GM12878 (cell line): ENCODE results near the gene SYF2. TPM values are rescaled to one million over a fixed set of nuclear protein-coding genes. Genes with fewer than 3 reads are reported as not detected.

ENCODE experiments used
- ATAC-seq: fragments of 200-7000 bp; cut with Tn5 transposase; 3 replicates; pipeline ENCODE4 v1.9.1; 2020; ENCODE audit warnings: mild to moderate bottlenecking, moderate library complexity
- BruUV-seq: library from RNA; stranded (reverse); fragments of 400-500 nt; replicated peaks from 2 replicates; lab custom pipeline; 2021; lab: Mats Ljungman, UMichigan
- CTCF ChIA-PET: fragments of 300-600 bp; sonication (Branson Sonifier 250); formaldehyde crosslinking; extraction: SDS; loops from one replicate; lab custom pipeline; 2021; ENCODE audit warnings: inconsistent platforms; lab: Yijun Ruan, JAX
- POLR2A ChIA-PET: fragments of 350-600 bp; formaldehyde crosslinking; extraction: SDS; loops from one replicate; lab custom pipeline; 2021; ENCODE audit warnings: inconsistent platforms; lab: Charles Lee
- RAD21 ChIA-PET: fragments of 300-600 bp; sonication (Branson Sonifier 250); formaldehyde crosslinking; loops from one replicate; lab custom pipeline; 2023; ENCODE audit warnings: antibody characterized with exemption; ENCODE audit not compliant: unreplicated experiment; lab: Charles Lee
- SMC1A ChIA-PET: fragments of 300-600 bp; sonication (Branson Sonifier 250); formaldehyde crosslinking; loops from one replicate; lab custom pipeline; 2023; ENCODE audit not compliant: unreplicated experiment, uncharacterized antibody; lab: Charles Lee
- DNase-seq: peaks from one replicate; pipeline ENCODE4 v3.0.0-alpha.2; 2011; ENCODE audit warnings: low read depth, low spot score
- FAIRE-seq: peaks from 3 replicates; lab custom pipeline; 2011; peaks lifted over from hg19 to GRCh38; lab: Jason Lieb, UNC
- H2AFZ ChIP-seq: 2 replicates; pipeline ENCODE4 v1.6.0; 2011; ENCODE audit warnings: low read depth, low read length, control low read depth; ENCODE audit not compliant: control insufficient read depth
- H3K27ac ChIP-seq: 2 replicates; pipeline ENCODE4 v1.5.1; 2011; ENCODE audit warnings: control low read depth; ENCODE audit not compliant: control insufficient read depth, insufficient read depth
- H3K27me3 ChIP-seq, 2 experiments: replicated peaks in 1 of 2; 2 replicates each; pipeline versions ENCODE4 v1.6.0 to v1.6.1; 2011; ENCODE audit warnings: low read length in 1 of 2; ENCODE audit not compliant: control insufficient read depth in 2 of 2, insufficient read depth in 2 of 2
- H3K36me3 ChIP-seq, 2 experiments: 2 replicates each; pipeline ENCODE4 v1.5.1; 2011; ENCODE audit warnings: low read length in 1 of 2; ENCODE audit not compliant: control insufficient read depth in 2 of 2, insufficient read depth in 2 of 2
- H3K4me1 ChIP-seq: 2 replicates; pipeline ENCODE4 v1.6.1; 2011; ENCODE audit warnings: mild to moderate bottlenecking, low read length, moderate library complexity, mixed read lengths; ENCODE audit not compliant: control insufficient read depth, insufficient read depth
- H3K4me2 ChIP-seq: 2 replicates; pipeline ENCODE4 v1.6.0; 2011; ENCODE audit warnings: control low read depth; ENCODE audit not compliant: control insufficient read depth, insufficient read depth
- H3K4me3 ChIP-seq: fragments of 200-600 bp; sonication (generic); 2 replicates; pipeline ENCODE4 v1.5.1; 2016
- H3K79me2 ChIP-seq: 2 replicates; pipeline ENCODE4 v1.6.0; 2011; ENCODE audit warnings: low read length; ENCODE audit not compliant: control insufficient read depth, insufficient read depth
- H3K9ac ChIP-seq: 2 replicates; pipeline ENCODE4 v1.8.0; 2011; ENCODE audit warnings: low read length, control low read depth, mixed read lengths; ENCODE audit not compliant: control insufficient read depth, insufficient read depth
- H3K9me3 ChIP-seq: replicated peaks from 3 replicates; pipeline ENCODE4 v1.5.1; 2011; ENCODE audit warnings: mild to moderate bottlenecking, low read length; ENCODE audit not compliant: control insufficient read depth, insufficient read depth
- H4K20me1 ChIP-seq: 2 replicates; pipeline ENCODE4 v1.6.0; 2011; ENCODE audit not compliant: control insufficient read depth, insufficient read depth
- CBX5 ChIP-seq: sonication (generic); IDR thresholded peaks from 2 replicates; pipeline ENCODE4 v1.6.1; 2016; ENCODE audit warnings: low read depth, moderate library complexity, mild to moderate bottlenecking, inconsistent platforms
- HDAC2 ChIP-seq: fragments of 200-600 bp; sonication (generic); IDR thresholded peaks from 2 replicates; pipeline ENCODE4 v1.6.1; 2017
- WGBS: methylation state at CpG from one replicate; pipeline ENCODE4 v1.1.6; 2016; ENCODE audit warnings: low lambda C conversion rate; ENCODE audit not compliant: insufficient replicate concordance, insufficient coverage; ENCODE audit errors: missing lambda C conversion rate; 5-methylcytosine and 5-hydroxymethylcytosine counted together
- in situ Hi-C: fragments of 300-500 bp; cut with MboI; formaldehyde crosslinking; loops from 9 replicates; pipeline ENCODE4 v1.14.3; 2018; ENCODE audit warnings: mixed read lengths
- intact Hi-C: fragments of 100-400 bp; cut with micrococcal nuclease; formaldehyde crosslinking; loops from one replicate; pipeline ENCODE4 v1.14.2; 2022; ENCODE audit not compliant: unreplicated experiment
- polyA plus RNA-seq, 11 experiments: library from polyadenylated mRNA; depleted of rRNA in 4 of 11; unstranded in 6 of 11; stranded (reverse) in 5 of 11; fragments of >200 nt; fragmentation: Nextera tagmentation in 4 of 11; fragmentation: Illumina TruSeq in 1 of 11; extraction: Ambion mirVana in 4 of 11; extraction: Trizol in 1 of 11; gene quantifications; 1 replicate in 1 of 11; 2 replicates in 10 of 11; pipeline versions ENCODE4 v1.2.1 to v1.2.3, GENCODE V29; 2011 to 2016; ENCODE audit warnings: inconsistent platforms in 2 of 11, missing spikeins in 2 of 11, low read depth in 1 of 11
- total RNA-seq, 4 experiments: library from RNA; depleted of rRNA in 3 of 4; stranded (reverse); fragments of >200 nt in 3 of 4; fragmentation: Illumina TruSeq in 1 of 4; extraction: Trizol in 1 of 4; gene quantifications; 2 replicates each; pipeline versions ENCODE4 v1.2.1 to v1.2.3, GENCODE V29; 2013 to 2021
- TF ChIP-seq, protein P1 (sequence below): IDR thresholded peaks from 2 replicates; pipeline ENCODE4 v1.6.1; 2011; ENCODE audit warnings: borderline replicate concordance, low read depth, mild to moderate bottlenecking, moderate library complexity, low read length; ENCODE audit not compliant: insufficient read depth, poor library complexity, severe bottlenecking
- TF ChIP-seq, protein P2 (sequence below): IDR thresholded peaks from 2 replicates; pipeline ENCODE4 v1.6.1; 2011; ENCODE audit warnings: mild to moderate bottlenecking, low read depth, low read length, moderate library complexity; ENCODE audit not compliant: insufficient replicate concordance

Gene SYF2
- total and polyA plus RNA-seq, 10 of the 15 experiments (the other 5 are each of a cell fraction or from before 2014, with no cell fraction given): 20.3 to 70.5 (median 35.3) TPM

DNA sequence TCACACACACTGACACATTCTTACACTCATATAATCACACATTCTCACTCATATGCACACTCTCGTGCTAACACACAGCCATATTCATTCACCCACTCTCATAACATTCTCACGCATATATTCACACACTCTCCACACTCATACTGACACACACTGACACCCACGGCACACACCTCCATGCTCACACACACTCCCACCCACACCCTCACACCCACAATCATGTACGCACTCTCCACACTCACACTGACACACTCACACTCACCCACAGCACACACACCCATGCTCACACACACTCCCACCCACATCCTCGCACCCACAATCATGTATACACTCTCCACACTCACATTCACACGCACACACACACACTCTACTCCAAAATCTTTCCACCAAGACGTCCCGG is 38.2 kb downstream of the SYF2 start:
- Histone ChIP-seq H3K27ac (no peak overlapping the region), H2AFZ (no peak overlapping the region), H4K20me1 (no peaks in the 10 kb centered on the region), H3K4me3 (no peak overlapping the region), H3K27me3 (peaks cover 4 to 5% of the 10 kb centered on the region in 2 experiments), H3K9ac (no peak overlapping the region), H3K36me3 (no peaks in the 10 kb centered on the region), H3K79me2 (no peaks in the 10 kb centered on the region), H3K4me1 (peaks cover 4% of the 10 kb centered on the region; the same call in 1 of the 2 replicates), H3K9me3 (no peaks in the 10 kb centered on the region), H3K4me2 (no peak overlapping the region)
- intact Hi-C loops: no loop called here
- CTCF ChIA-PET: interaction anchor here (1.4 kb wide), 1 partner anchor 11 kb away, joined by 6 read pairs; no protein-coding TSS in a partner anchor
- POLR2A ChIA-PET: no interaction called here
- in situ Hi-C loops: no loop called here
- RAD21 ChIA-PET: no interaction called here
- ATAC-seq (no peak), DNase-seq (no peak), FAIRE-seq (no peak)
- WGBS: 14% methylated on average over 8 of the region's 8 CpGs
- SMC1A ChIA-PET: no interaction called here
- TF ChIP-seq, protein P1, sequence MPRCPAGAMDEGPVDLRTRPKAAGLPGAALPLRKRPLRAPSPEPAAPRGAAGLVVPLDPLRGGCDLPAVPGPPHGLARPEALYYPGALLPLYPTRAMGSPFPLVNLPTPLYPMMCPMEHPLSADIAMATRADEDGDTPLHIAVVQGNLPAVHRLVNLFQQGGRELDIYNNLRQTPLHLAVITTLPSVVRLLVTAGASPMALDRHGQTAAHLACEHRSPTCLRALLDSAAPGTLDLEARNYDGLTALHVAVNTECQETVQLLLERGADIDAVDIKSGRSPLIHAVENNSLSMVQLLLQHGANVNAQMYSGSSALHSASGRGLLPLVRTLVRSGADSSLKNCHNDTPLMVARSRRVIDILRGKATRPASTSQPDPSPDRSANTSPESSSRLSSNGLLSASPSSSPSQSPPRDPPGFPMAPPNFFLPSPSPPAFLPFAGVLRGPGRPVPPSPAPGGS: peak; percentile 91
- TF ChIP-seq, protein P2, sequence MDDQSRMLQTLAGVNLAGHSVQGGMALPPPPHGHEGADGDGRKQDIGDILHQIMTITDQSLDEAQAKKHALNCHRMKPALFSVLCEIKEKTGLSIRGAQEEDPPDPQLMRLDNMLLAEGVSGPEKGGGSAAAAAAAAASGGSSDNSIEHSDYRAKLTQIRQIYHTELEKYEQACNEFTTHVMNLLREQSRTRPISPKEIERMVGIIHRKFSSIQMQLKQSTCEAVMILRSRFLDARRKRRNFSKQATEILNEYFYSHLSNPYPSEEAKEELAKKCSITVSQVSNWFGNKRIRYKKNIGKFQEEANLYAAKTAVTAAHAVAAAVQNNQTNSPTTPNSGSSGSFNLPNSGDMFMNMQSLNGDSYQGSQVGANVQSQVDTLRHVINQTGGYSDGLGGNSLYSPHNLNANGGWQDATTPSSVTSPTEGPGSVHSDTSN: peak; percentile 25
- no peak for TF ChIP-seq CBX5
- BruUV-seq: no TSS peak

DNA sequence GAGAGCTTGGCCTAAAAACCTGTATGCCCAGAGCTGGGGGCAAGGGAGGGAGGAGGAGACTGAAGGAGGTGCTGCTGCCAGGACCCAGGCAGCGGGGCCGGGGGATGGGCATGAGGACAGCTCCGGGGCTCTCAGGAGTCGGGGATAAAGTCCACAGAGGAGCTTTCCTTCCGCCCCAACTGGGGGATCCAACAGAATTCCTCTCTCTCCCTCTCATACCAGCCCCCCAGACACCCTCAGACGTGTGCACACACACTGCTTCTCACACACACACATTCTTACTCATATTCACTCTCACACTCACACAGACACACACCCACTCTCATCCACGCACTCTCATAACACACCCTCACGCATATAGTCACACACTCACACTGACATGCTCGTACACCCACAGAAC is 39.1 kb downstream of the SYF2 start:
- Histone ChIP-seq H3K9ac (no peak overlapping the region), H3K9me3 (no peaks in the 10 kb centered on the region), H3K27me3 (peaks cover 4 to 5% of the 10 kb centered on the region in 2 experiments), H3K4me1 (peaks cover 1% of the 10 kb centered on the region; the same call in 1 of the 2 replicates), H3K4me3 (no peak overlapping the region), H3K79me2 (no peaks in the 10 kb centered on the region), H3K36me3 (no peaks in the 10 kb centered on the region), H3K4me2 (no peak overlapping the region), H3K27ac (no peak overlapping the region), H4K20me1 (no peaks in the 10 kb centered on the region), H2AFZ (no peak overlapping the region)
- in situ Hi-C loops (no loop called here), intact Hi-C loops (no loop called here)
- ATAC-seq (no peak), FAIRE-seq (no peak), DNase-seq (no peak)
- ChIA-PET SMC1A (no interaction called here), RAD21 (no interaction called here), POLR2A (no interaction called here), CTCF (interaction anchor here (0.5 kb wide), 1 partner anchor 9 kb away, joined by 3 read pairs; no protein-coding TSS in a partner anchor)
- TF ChIP-seq, protein P2: peak; percentile 64
- no peak for TF ChIP-seq HDAC2
- TF ChIP-seq, protein P1: peak; percentile 93
- BruUV-seq: no TSS peak
- WGBS: 23% methylated on average over 9 of the region's 9 CpGs
